Stimulated activated CD8-positive, alpha-beta memory T cell treated with anti-CD3 and anti-CD28 coated beads, Interleukin-7, amount 100 ng/mL, for 24 hours (primary cell): ENCODE measurements around the gene MVB12B.

Experiments
- DNase-seq: peaks from one replicate; pipeline ENCODE4 v3.0.0-alpha.2; 2020; ENCODE audit warnings: low read depth

Gene MVB12B

DNA sequence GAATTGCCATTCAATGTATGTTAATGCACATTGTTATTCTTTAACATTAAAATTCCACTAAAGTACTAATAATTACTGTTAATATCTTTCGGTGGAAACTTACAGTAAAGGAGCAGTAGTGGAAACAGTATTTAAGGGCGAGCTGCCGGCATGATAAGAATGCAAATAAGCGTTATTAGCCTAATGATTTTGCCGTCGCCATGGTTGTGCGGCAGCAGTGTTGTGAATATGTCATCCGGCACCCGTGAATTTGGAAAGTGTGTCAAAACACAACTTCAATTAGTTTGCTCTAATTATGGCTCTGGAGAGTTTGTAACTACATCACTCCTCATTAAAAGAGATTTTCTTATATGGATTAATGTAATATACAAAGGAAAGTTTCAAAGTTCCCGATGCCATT is 81.4 kb downstream of the MVB12B start:
- no peak for DNase-seq

GRCh38 chr9:126410229-126410628 is 83.6 kb downstream of the MVB12B start:
- DNase-seq = no peak

DNA sequence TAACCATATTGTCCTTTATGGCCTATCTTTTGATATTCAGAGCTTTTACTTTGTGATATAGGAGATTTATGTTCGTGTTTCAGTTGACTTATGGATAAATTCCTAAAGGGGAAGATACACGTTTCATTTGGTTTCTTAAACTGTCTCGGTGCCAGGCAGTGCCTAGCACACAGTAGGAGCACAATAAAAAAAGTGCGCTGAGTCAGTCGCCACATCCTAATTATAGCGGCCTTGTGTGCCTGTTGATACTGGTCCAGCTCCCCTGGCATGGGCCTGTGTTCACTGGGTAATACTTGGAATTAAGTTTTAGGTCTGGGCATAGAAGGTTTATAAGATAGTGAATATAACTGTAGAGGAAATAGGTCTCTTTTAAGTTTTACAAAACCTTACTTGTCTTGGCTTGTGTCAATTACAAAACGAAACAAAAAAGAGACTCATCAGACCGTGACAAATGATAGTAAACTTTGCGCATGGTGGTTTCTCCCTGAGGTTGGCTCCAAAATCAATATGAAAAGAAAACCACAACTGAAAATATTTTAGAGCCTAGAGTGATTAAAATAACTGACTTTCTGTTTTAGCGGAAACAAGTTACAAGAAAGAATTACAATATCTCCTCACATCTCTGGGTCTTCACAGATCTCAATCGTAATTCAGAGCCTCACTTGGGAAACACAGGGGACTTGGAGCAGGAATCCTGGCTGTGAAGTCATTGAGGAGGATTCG is 84.8 kb downstream of the MVB12B start:
- DNase-seq = no peak

- DNase-seq = no peak
Measured at GRCh38 chr9:126411948-126412284, 85.3 kb downstream of the MVB12B start.

- DNase-seq = no peak
Measured at GRCh38 chr9:126412905-126413304, 86.3 kb downstream of the MVB12B start.

DNA sequence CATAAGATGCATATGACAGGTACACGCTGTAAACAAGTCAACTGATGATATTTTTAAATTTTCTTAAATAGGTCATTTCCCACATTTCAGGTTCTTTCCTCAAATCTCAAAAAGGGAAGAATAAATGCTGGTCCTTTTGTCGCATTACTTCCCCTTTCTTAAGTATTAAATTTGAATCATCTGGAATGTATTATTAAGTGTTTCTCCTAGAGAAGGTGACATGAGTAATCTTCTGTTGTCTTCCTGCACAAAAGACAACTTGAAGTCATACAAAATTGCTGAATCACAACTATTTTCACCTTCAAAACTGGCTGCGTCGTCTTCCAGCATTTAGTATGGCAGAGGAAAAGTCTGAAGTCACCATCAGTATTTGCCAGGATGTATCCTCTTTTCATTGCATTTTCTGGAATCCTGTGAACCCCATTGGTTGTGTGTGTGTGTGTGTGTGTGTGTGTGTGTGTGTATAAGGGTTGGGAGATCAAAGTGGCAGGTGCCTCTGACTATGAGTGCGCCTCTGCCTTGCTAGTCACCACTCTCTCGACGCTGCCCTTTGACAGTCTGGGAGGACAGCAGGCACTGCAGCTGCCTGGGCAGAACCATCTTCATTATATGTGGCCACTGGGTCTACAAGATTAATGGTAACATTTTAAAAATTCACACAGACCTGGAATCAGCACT is 86.9 kb downstream of the MVB12B start:
- no peak for DNase-seq

DNA sequence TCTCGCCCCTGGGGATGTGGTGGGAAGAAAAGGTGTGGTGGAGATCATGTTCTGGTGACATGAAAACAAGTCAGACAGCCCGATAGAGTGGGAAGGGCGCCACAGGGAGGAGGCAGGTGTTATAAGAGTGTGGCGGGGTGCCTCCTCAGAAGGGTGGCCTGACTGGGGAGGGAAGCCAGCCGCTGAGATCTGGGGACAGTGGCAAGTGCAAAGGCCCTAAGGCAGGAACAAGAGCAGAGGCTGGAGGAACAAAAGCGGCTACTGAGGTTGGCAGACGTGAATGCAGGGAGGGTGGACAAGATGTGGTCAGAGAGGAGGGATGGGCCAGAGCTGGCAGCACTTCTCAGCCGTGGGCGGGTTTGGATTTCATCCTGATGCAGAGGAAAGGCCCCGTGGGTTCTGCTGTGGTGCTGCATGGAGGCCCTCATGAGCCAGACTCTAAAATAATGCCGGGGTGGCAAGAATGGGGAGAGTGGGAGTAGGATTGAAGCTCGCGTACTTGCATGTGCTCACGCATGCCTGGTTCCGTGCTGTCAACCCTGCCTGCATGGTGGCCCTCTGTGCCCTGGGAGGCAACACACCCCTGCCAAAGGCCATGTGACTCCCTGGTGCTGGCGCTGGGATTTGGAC is 89.2 kb downstream of the MVB12B start:
- no peak for DNase-seq

DNA sequence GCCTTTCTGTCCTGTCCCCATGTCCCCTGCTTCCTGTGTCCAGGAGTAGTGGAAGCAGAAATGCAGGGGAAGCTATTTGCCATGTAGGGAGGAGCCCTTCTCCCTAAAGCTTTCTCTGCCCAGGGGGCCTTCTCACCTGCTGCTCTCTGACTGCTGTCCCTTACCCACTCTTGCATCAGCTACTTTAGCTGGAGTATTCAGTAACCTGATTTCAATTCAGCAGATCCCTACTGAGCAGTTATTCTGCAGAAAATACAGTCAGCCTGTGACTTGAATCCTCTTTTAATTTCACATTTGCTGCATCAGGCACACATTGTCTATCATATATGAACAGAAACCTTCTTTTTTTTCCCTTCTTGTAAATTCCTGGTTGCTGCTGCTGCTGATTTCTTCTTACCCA is 90.4 kb downstream of the MVB12B start:
- DNase-seq = no peak

- no peak for DNase-seq
Measured at GRCh38 chr9:126417684-126418083, 91.1 kb downstream of the MVB12B start.

- no peak for DNase-seq
Measured at GRCh38 chr9:126418608-126419007, 92.0 kb downstream of the MVB12B start.

GRCh38 chr9:126419475-126419874 is 92.8 kb downstream of the MVB12B start:
- no peak for DNase-seq

DNA sequence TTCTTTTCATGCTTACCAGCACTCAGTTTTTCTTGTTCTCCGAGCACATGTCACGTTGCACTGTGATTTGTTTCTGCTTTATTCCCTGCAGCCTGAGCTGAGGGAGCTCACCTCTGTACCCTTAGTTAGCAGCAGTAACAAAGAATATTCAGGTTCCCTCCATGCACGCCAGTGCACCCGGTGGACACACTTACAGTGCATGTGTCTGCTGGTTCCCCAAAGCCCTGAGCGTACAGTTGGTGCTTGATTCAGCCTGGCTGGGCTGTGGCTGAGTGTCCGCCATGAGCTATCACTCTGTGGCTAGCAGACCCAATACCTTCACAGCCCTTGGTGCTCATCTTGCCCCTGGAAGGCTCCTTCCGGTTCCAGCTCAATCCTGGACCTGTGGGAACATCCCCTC is 93.5 kb downstream of the MVB12B start:
- no peak for DNase-seq

GRCh38 chr9:126420643-126421564 is 94.3 kb downstream of the MVB12B start:
- no peak for DNase-seq

DNA sequence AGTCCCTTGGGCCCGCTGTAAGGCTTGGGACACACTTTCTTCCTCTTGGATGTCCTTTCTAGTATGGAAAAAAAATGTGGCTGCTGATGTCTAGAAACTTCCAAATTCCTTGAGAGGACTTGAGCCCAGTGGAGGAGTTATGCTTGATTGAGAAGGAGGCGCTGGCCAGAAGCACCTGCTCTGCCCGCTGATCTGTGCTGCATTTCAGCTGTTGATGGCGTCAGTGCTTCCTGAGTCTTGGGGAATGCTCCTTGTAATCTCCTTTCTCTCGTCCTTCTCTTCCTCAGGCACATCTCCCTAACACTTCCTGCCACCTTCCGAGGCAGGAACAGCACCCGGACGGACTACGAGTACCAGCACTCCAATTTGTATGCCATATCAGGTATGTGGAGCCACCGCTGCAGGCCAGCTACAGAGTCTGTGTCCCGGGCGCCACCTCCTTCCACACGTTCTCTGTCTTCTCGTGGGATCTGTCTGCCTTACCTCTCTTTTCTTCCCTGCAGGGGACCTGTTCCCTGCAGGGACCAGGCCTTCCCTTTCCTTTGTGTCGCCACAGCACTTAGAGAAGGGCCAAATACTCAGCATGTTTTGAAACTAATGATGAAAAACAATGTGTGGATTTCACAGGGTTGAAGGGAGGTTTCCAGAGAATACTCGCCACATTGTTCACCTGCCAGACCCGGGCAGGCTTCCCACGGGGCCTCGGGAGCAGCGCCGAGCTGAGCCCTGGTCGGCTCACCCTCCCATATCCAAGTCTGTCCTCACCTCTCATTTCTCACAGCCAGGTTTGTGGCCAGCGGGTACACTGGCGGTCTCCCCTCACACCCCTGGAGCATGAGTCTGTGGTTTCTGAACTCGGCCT is 95.2 kb downstream of the MVB12B start:
- DNase-seq = no peak

DNA sequence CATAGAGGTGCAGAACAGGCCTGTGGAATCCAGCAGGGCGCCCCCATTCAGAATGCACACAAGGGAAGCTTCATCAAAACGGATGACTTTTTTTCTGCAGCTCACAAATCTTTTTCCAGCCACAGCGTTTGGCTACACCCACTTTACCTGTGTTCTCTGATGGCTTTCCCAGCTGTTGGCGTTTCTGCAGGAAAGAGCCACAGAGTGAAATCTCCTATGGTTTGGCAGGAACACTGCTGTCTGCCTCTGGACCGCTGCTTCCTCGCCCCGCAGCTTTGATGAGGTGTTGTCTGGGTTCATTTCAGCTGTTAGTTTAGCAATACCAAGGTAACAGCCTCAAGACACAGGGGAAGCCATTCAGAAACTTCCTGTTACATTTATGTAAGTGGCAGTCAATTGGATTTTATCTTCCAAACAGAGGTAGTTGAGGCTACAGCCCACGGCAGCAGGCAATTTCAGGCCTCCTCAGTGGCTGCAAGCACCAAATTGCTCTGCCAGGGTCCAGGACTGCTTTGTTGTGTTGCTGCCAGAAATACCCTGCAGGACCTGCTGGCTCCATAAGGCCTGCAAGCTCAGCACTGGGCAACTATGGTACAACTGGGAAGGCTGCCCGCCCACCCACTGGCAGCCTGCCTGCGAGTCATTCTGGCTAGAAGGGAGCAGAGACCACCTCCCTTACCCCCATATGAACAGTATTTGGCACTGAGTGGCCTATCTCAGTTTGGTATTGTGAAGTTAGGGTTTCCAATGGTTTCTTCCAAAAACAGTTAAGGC is 96.7 kb downstream of the MVB12B start:
- DNase-seq = no peak

DNA sequence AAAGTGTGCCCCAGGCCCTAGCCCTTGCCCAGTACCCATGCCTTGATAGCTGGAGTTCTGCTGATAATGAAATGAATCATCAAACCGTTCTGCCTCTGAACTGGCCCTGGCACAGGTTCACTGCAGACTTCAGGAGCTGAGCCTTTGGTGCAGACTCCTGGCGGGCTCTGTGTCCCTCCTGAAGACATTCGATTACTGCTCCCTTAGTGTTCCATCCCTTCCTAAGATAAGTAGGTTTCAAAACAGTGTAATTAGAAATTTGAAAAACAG is 97.2 kb downstream of the MVB12B start:
- no peak for DNase-seq

- no peak for DNase-seq
Measured at GRCh38 chr9:126424511-126424910, 97.9 kb downstream of the MVB12B start.

DNA sequence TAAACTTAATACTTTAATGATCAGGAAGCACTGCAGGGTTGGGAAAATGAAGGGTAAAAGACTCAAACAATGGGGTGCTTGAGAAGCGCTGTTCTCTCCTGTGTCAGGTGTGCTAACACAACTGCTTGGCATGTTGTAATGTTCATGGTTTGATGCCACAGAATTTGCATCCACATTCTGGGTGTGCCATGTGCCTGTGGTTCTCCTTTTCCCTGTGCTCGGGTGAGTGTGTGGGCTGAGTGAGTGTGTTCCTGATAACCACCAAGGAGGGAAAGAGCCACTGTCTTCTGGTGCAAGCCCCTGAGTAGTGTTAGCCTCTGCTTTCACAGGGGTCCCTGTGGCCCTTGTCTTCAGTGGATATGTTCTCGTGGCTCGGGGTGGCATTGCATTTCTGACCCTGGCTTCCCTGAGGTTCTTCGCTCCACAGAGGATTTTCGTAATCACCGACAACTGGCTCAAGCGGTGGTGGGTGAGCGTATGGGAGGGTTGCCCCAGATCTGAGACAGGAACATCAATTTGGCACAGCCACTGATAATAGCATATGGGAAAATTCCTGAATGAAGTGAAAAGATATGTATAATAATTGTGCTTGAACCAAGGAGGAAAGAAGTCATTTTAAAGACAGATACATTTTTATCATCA is 102.0 kb downstream of the MVB12B start:
- DNase-seq = no peak

- no peak for DNase-seq
Measured at GRCh38 chr9:126429190-126429589, 102.6 kb downstream of the MVB12B start.

GRCh38 chr9:126430124-126430523 is 103.5 kb downstream of the MVB12B start:
- no peak for DNase-seq
